Right ventricle myocardium superior (tissue), 1 donor: ENCODE results near the gene RGS19. TPM values are rescaled to one million over a fixed set of nuclear protein-coding genes. Genes with fewer than 3 reads are reported as not detected.

Experiments
- ATAC-seq: fragments of 200-7000 bp; cut with Tn5 transposase; one replicate; pipeline ENCODE4 v1.9.1; 2020; ENCODE audit warnings: mild to moderate bottlenecking; ENCODE audit not compliant: poor library complexity
- DNase-seq: peaks from one replicate; pipeline ENCODE4 v3.0.0-alpha.2; 2020
- intact Hi-C: fragments of 100-400 bp; cut with DNase I; formaldehyde crosslinking; loops from one replicate; pipeline ENCODE4 v1.11.2; 2022
- total RNA-seq: library from RNA; stranded (reverse); fragmentation: NEBNext Ultra II Directional; extraction: Animal tissue kit (Norgen Biotek cat#: 25700); gene quantifications from one replicate; pipeline ENCODE4 v1.2.1, GENCODE V29; 2021
- donor health status: DM: no; HTN: yes; CAD: no; lungs with severe emphysema.

The RGS19 gene
- total RNA-seq, 1 donor from 2014 or later, result 6.7 TPM

DNA sequence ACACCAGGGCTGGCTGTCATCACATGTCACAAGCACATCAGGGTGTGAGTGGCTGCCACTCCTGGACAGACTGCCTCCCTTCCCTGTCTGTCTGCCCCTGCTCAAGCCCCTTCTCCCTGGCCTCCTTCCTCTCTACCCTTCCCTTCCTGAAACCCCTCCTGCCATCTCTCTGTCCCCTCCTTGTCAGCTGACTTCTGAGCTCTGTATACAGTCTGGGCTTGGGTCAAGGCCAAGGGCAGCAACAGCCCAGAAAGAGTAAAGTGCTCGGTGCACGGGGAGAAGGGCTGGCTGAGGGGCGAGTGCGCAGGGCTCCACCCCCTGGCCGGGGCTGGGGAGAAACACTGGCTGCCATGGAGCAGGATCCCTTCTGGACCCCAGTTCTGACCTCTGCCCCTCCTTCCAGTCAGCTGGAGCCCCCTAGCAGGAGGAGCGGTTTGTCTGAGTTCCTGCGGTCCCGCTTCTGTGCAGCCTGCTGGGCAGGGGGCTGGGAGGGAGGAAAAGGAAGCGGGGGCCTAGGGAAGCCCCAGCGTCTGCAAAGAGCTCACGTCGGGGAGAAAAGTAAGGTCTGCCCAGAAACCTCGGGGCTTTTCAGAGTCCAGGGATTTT, 2.9 kb upstream of the RGS19 start:
- no peak for DNase-seq
- intact Hi-C loops, result no loop called here
- no peak for ATAC-seq

GRCh38 chr20:64081624-64081964, 2.3 kb upstream of the RGS19 start:
- ATAC-seq, result no peak
- no peak for DNase-seq
- intact Hi-C loops, result no loop called here

- intact Hi-C loops, result no loop called here
- ATAC-seq (no peak), DNase-seq (no peak)
Observed at GRCh38 chr20:64080813-64081623, 1.7 kb upstream of the RGS19 start.

- ATAC-seq, result peak; percentile 3
- intact Hi-C loops, result no loop called here
- DNase-seq, result no peak
Observed at GRCh38 chr20:64080013-64080812, 895 bp upstream of the RGS19 start, which contains the start of gene OPRL1. TSS of gene OPRL1 (plus strand) at chr20:64080082. CDS start at chr20:64092721, 12,639 bp downstream.

DNA sequence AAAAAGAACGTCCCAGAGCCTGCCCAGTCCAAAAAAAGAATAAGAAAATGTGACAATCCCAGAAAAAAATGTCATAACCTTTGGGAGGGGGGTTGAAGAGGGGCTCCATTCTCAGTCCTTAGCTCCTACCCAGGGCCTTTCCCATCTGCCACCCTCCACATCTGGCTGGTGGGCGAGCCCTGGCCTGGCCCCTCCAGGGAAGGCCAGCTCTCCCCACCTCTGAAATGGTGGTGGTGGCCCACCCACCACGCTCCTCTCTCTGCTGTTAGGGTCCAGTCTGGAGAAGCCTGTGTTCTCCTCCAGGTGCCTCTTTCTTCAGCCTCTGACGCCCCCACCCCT, 415 bp downstream of the RGS19 start:
- DNase-seq (no peak), ATAC-seq (no peak)
- intact Hi-C loops, result no loop called here

DNA sequence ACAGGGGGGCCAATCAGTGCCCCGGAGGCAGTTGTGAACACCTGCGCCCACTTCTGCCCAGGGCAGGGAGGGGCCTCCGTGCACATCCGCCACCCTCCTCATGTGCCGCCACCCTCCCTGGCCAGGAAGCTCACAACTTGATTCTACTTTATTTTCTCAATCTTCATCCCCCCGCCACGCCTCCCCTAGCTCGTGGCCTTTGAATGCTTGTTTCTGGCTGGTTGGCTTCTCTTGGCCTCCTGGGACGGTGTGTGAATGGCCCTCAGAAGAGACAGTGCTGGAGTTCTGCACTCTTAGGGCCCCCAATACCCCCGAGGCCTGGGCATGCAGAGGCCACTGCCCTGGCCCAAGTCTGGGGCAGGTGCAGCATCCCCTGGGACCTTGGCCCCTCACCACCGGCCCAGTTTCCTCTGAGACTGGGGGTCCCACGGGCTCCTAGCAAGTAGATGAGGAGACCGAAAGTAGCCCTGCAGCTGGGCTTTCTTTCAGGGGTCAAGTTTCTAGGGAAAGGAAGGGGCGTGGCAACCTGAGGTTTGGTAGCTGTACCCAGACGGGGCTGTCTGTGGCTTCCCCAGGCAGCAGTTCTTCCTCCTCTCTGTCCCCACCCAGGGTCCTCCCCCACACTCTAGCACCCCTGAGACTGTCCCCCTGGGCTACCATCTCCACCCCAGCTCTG, 1.3 kb downstream of the RGS19 start:
- intact Hi-C loops, result no loop called here
- DNase-seq, result no peak
- no peak for ATAC-seq

DNA sequence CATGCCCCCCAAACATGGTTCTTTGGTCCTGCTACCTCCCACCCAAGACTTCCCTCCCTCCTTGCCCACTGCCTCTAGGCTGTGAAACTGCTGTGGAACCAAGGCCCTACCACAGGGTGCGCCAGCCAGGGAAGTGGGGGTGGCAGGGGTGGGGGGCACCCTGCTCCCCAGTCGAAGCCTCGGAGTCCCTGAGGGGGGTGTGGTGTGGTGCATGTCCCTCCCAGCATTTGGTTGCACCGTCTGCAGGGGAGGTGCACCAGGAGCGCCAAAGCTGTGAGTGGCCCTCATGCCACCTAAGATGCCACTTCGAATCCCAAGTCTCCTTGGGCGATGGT, 1.8 kb downstream of the RGS19 start:
- DNase-seq (no peak), ATAC-seq (no peak)
- intact Hi-C loops, result no loop called here

- no peak for ATAC-seq
- intact Hi-C loops, result no loop called here
- DNase-seq, result peak; percentile 71
Observed at GRCh38 chr20:64077094-64077493, 2.2 kb downstream of the RGS19 start.

- ATAC-seq, result no peak
- intact Hi-C loops, result no loop called here
- no peak for DNase-seq
Observed at GRCh38 chr20:64076061-64076997, 3.0 kb downstream of the RGS19 start.

GRCh38 chr20:64075556-64075955, 3.8 kb downstream of the RGS19 start:
- DNase-seq (no peak), ATAC-seq (no peak)
- intact Hi-C loops, result no loop called here

DNA sequence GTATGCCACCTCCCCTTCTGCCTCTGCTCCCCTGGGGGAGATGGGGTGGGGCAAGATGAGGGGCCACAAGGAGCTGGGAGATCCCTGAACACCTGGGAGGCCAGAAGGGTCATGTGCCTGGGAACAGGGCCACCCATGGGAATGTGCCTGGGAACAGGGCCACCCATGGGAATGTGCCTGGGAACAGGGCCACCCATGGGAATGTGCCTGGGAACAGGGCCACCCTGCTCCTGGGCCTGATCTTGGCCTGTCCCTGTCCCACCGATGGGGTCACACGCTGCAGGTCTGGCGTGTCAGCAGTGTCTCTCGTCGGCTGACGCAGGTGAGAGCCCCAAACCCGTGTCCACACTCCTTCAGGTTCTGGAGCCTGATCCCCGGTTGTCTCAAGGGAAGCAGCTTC, 4.4 kb downstream of the RGS19 start:
- DNase-seq, result no peak
- intact Hi-C loops, result no loop called here
- ATAC-seq, result no peak

- no peak for ATAC-seq
- intact Hi-C loops, result no loop called here
- no peak for DNase-seq
Observed at GRCh38 chr20:64074184-64074789, 5.0 kb downstream of the RGS19 start.

- intact Hi-C loops, result no loop called here
- DNase-seq, result no peak
- ATAC-seq, result no peak
Observed at GRCh38 chr20:64073476-64074183, 5.7 kb downstream of the RGS19 start.

DNA sequence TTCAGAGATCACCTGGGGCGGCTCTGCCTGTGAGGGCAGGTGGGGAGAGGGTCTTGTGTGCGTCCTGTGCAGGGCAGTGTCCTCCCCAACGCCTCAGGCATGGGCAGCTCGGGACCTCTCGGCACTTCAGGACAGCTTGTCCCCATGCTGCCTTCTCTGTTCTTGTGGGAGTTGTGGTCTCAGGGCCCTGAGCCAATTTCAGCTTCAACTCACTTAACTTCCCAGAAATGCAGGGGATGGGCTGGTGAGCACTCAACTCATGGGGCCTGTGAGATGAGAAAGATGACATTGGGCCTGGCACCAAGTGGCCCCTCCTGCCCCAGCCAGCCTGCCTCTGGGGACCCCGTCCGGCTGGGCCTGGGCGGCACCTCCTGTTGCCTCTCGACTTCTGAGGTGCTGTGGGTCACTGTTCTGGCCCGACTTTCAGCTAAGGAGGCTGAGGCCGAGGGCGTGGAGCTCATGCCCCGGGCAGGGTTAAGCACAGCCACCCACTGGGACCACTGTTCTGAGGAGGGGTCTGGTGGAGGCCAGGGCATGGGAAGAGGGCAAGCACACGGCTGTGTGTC, 6.7 kb downstream of the RGS19 start:
- intact Hi-C loops, result no loop called here
- ATAC-seq, result no peak
- no peak for DNase-seq

DNA sequence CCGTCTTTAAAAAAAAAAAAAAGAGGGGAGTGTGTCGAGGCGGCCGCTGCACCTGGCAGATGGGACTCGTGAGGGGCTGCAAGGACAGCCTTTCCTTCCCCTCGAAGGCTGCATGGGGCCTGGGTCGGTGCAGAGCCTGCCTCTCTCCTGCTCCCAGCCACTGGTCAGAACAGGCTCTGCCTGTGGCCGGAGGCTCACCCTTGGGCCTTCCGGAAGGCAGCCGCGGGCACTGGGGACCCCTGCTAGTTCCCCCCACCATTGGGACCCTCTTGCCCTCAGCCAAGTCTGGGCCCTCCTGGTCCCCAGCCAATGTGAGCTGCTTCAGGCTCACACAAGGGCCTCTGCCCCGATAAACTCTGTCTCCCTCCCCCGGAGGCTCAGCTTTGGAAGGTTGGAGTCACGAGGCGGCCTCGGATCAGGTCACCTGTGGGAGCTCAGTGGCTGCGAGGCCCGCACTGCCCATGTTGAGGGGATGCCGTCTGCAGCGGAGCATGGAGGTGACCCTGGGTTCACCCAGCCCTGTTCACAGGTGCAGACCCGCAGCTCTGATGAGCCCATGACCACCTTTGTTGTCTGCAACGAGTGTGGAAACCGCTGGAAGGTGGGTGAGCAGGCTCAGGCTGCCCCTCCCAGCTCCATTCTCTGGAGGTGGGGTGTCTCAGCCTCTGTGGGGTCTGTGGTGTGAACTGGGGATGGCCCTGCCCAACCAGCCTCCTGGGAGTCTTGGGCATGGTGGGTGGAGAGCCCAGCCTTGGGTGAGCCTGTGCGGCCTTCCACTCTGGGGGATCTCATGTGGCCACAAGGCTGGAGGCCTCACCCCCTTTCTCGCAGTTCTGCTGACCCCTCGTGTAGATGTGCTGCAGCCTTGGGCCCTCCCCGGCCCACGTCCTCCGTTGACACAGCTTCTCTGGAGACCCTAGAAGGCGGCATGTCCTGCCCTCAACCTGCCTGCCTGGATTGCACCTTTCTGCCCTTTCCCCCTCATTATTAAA, 7.7 kb downstream of the RGS19 start:
- DNase-seq (no peak), ATAC-seq (no peak)
- intact Hi-C loops, result no loop called here
